Ishikawa (cell line): ENCODE data around the gene FLNC.
A peak's percentile ranks its signal among the peaks of the same experiment; 100 is the strongest.

Source experiments
- CEBPB ChIP-seq: IDR thresholded peaks from 2 replicates; pipeline ENCODE4 v1.6.1; 2012
- CREB1 ChIP-seq: IDR thresholded peaks from 2 replicates; pipeline ENCODE4 v1.6.1; 2012; ENCODE audit warnings: low read depth
- EGR1 ChIP-seq: IDR thresholded peaks from 2 replicates; pipeline ENCODE4 v1.6.1; 2012
- EP300 ChIP-seq: IDR thresholded peaks from 2 replicates; pipeline ENCODE4 v1.6.1; 2012; ENCODE audit warnings: borderline replicate concordance
- FOXM1 ChIP-seq: IDR thresholded peaks from 2 replicates; pipeline ENCODE4 v1.6.1; 2012; ENCODE audit warnings: low read depth, borderline replicate concordance
- MAX ChIP-seq: IDR thresholded peaks from 2 replicates; pipeline ENCODE4 v1.6.1; 2012
- NFIC ChIP-seq: IDR thresholded peaks from 2 replicates; pipeline ENCODE4 v1.6.1; 2012
- RAD21 ChIP-seq: IDR thresholded peaks from 2 replicates; pipeline ENCODE4 v1.6.1; 2012; ENCODE audit warnings: low read depth
- REST ChIP-seq: IDR thresholded peaks from 2 replicates; pipeline ENCODE4 v1.6.1; 2012; ENCODE audit warnings: low read depth, mild to moderate bottlenecking
- TAF1 ChIP-seq: IDR thresholded peaks from 2 replicates; pipeline ENCODE4 v1.6.1; 2012; ENCODE audit warnings: low read depth, mild to moderate bottlenecking
- TCF12 ChIP-seq: IDR thresholded peaks from 2 replicates; pipeline ENCODE4 v1.6.1; 2012; ENCODE audit warnings: low read depth
- TEAD4 ChIP-seq: IDR thresholded peaks from 2 replicates; pipeline ENCODE4 v1.6.1; 2012
- USF1 ChIP-seq: IDR thresholded peaks from 2 replicates; pipeline ENCODE4 v1.6.1; 2012
- YY1 ChIP-seq: IDR thresholded peaks from 2 replicates; pipeline ENCODE4 v1.6.1; 2012; ENCODE audit warnings: low read depth
- ZBTB7A ChIP-seq: IDR thresholded peaks from 2 replicates; pipeline ENCODE4 v1.6.1; 2012; ENCODE audit warnings: low read depth

The FLNC gene

GRCh38 chr7:128856001-128856718, 26.0 kb downstream of the FLNC start:
- no peak for TF ChIP-seq EP300
- TF ChIP-seq TAF1: no peak
- TF ChIP-seq TCF12: no peak
- no peak for TF ChIP-seq EGR1
- no peak for TF ChIP-seq FOXM1
- no peak for TF ChIP-seq RAD21
- no peak for TF ChIP-seq USF1
- TF ChIP-seq CREB1: no peak
- no peak for TF ChIP-seq NFIC
- TF ChIP-seq REST: no peak

GRCh38 chr7:128858380-128859231, 28.4 kb downstream of the FLNC start:
- TF ChIP-seq USF1: no peak
- no peak for TF ChIP-seq RAD21
- no peak for TF ChIP-seq CREB1
- no peak for TF ChIP-seq MAX
- no peak for TF ChIP-seq TAF1
- no peak for TF ChIP-seq TEAD4
- no peak for TF ChIP-seq NFIC

GRCh38 chr7:128859232-128860157, 29.3 kb downstream of the FLNC start:
- TF ChIP-seq NFIC (0 out of 2 replicates have a peak, but pooled peaks have one; percentile 6), CREB1 (no peak)

- no peak for TF ChIP-seq EP300
- TF ChIP-seq NFIC: 0 out of 2 replicates have a peak, but pooled peaks have one; percentile 3
Measured at GRCh38 chr7:128860158-128861073, 30.2 kb downstream of the FLNC start.

- TF ChIP-seq EP300 (no peak), YY1 (no peak), REST (no peak), MAX (no peak), CREB1 (no peak), TEAD4 (no peak), CEBPB (no peak), RAD21 (no peak), ZBTB7A (no peak), EGR1 (no peak), FOXM1 (no peak)
Measured at GRCh38 chr7:128861957-128862570, 31.9 kb downstream of the FLNC start.
